WTC11 (cell line): ENCODE measurements around the gene ALDH16A1. TPM values are rescaled to one million over a fixed set of nuclear protein-coding genes. Genes with fewer than 3 reads are reported as not detected.
A peak's percentile ranks its signal among the peaks of the same experiment; 100 is the strongest.

ENCODE experiments used
- AR ChIP-seq: fragments of 250-450 bp; sonication (Bioruptor Pico); IDR thresholded peaks from 2 replicates; pipeline ENCODE4 v1.9.0; 2021; ENCODE audit warnings: mild to moderate bottlenecking
- ATF2 ChIP-seq: sonication (generic); formaldehyde crosslinking; IDR thresholded peaks from 2 replicates; pipeline ENCODE4 v1.8.1; 2022; ENCODE audit warnings: low read depth, missing genetic modification reagents, borderline replicate concordance
- ATF3 ChIP-seq: sonication (generic); formaldehyde crosslinking; conservative IDR thresholded peaks from 2 replicates; pipeline ENCODE4 v1.8.1; 2022; ENCODE audit warnings: mild to moderate bottlenecking, missing genetic modification reagents
- CBFB ChIP-seq: sonication (generic); formaldehyde crosslinking; IDR thresholded peaks from 2 replicates; pipeline ENCODE4 v1.8.1; 2022; ENCODE audit warnings: mild to moderate bottlenecking, low read depth, missing genetic modification reagents
- CREM ChIP-seq: sonication (generic); formaldehyde crosslinking; IDR thresholded peaks from 2 replicates; pipeline ENCODE4 v1.8.1; 2022; ENCODE audit warnings: mild to moderate bottlenecking, missing genetic modification reagents, moderate library complexity
- ERG ChIP-seq: fragments of 250-450 bp; sonication (Bioruptor Pico); IDR thresholded peaks from 2 replicates; pipeline ENCODE4 v1.8.0; 2021; ENCODE audit warnings: mild to moderate bottlenecking
- ETV6 ChIP-seq: sonication (generic); formaldehyde crosslinking; IDR thresholded peaks from 2 replicates; pipeline ENCODE4 v1.8.1; 2022; ENCODE audit warnings: mild to moderate bottlenecking, missing genetic modification reagents
- FOXJ3 ChIP-seq: sonication (generic); formaldehyde crosslinking; IDR thresholded peaks from 2 replicates; pipeline ENCODE4 v1.9.0; 2021; ENCODE audit warnings: missing genetic modification reagents, mild to moderate bottlenecking, borderline replicate concordance
- FOXP1 ChIP-seq: sonication (generic); formaldehyde crosslinking; IDR thresholded peaks from 2 replicates; pipeline ENCODE4 v1.8.0; 2022; ENCODE audit warnings: missing genetic modification reagents, mild to moderate bottlenecking, moderate library complexity, borderline replicate concordance
- IRF1 ChIP-seq: sonication (generic); formaldehyde crosslinking; IDR thresholded peaks from 2 replicates; pipeline ENCODE4 v1.8.0; 2023; ENCODE audit warnings: missing genetic modification reagents
- JUN ChIP-seq: sonication (generic); formaldehyde crosslinking; IDR thresholded peaks from 2 replicates; pipeline ENCODE4 v1.8.0; 2023; ENCODE audit warnings: mild to moderate bottlenecking, missing genetic modification reagents
- KAT7 ChIP-seq: sonication (generic); formaldehyde crosslinking; IDR thresholded peaks from 2 replicates; pipeline ENCODE4 v1.8.1; 2023; ENCODE audit warnings: missing genetic modification reagents, mild to moderate bottlenecking, borderline replicate concordance
- NFATC4 ChIP-seq: fragments of 250-450 bp; sonication (Bioruptor Pico); IDR thresholded peaks from 2 replicates; pipeline ENCODE4 v1.9.0; 2021; ENCODE audit warnings: mild to moderate bottlenecking
- NFYB ChIP-seq: sonication (generic); formaldehyde crosslinking; conservative IDR thresholded peaks from 2 replicates; pipeline ENCODE4 v1.8.0; 2022; ENCODE audit warnings: low read depth, missing genetic modification reagents
- NR2C2 ChIP-seq: sonication (generic); formaldehyde crosslinking; IDR thresholded peaks from 2 replicates; pipeline ENCODE4 v1.8.0; 2022; ENCODE audit warnings: mild to moderate bottlenecking, missing genetic modification reagents
- PRDM15 ChIP-seq: sonication (generic); formaldehyde crosslinking; IDR thresholded peaks from 2 replicates; pipeline ENCODE4 v1.8.0; 2022; ENCODE audit warnings: missing genetic modification reagents
- SOX15 ChIP-seq: fragments of 250-450 bp; sonication (Bioruptor Pico); IDR thresholded peaks from 2 replicates; pipeline ENCODE4 v1.9.0; 2021; ENCODE audit warnings: mild to moderate bottlenecking
- SP1 ChIP-seq: sonication (generic); formaldehyde crosslinking; conservative IDR thresholded peaks from 2 replicates; pipeline ENCODE4 v1.8.1; 2022; ENCODE audit warnings: missing genetic modification reagents
- TCF7 ChIP-seq: sonication (generic); formaldehyde crosslinking; IDR thresholded peaks from 2 replicates; pipeline ENCODE4 v1.8.0; 2022; ENCODE audit warnings: mild to moderate bottlenecking, low read depth, missing genetic modification reagents, moderate library complexity
- ZNF232 ChIP-seq: sonication (generic); formaldehyde crosslinking; IDR thresholded peaks from 2 replicates; pipeline ENCODE4 v1.8.0; 2022; ENCODE audit warnings: mild to moderate bottlenecking, missing genetic modification reagents
- ZNF263 ChIP-seq: sonication (generic); formaldehyde crosslinking; IDR thresholded peaks from 2 replicates; pipeline ENCODE4 v1.8.1; 2022; ENCODE audit warnings: low read depth, mild to moderate bottlenecking, moderate library complexity, missing genetic modification reagents
- ZNF281 ChIP-seq: sonication (generic); formaldehyde crosslinking; IDR thresholded peaks from 2 replicates; pipeline ENCODE4 v1.8.0; 2023; ENCODE audit warnings: mild to moderate bottlenecking, missing genetic modification reagents
- ZNF396 ChIP-seq: fragments of 250-450 bp; sonication (Bioruptor Pico); IDR thresholded peaks from 2 replicates; pipeline ENCODE4 v1.8.0; 2021; ENCODE audit warnings: mild to moderate bottlenecking, moderate library complexity, borderline replicate concordance
- total RNA-seq: library from RNA; stranded (reverse); gene quantifications from 3 replicates; pipeline ENCODE4 v1.2.3, GENCODE V29; 2021

Gene ALDH16A1
- total RNA-seq, 1 experiment from 2014 or later: 44.3 TPM

GRCh38 chr19:49403404-49404187 is 49.4 kb upstream of the ALDH16A1 start (continued):
- TF ChIP-seq FOXJ3 (CRISPR knock-in tag) (no peak), CBFB (CRISPR knock-in tag) (no peak), NFATC4 (no peak), SP1 (CRISPR knock-in tag) (peak; percentile 54; the same call in 1 of the 2 replicates), NR2C2 (CRISPR knock-in tag) (no peak), ATF2 (CRISPR knock-in tag) (no peak), ETV6 (CRISPR knock-in tag) (0 out of 2 replicates have a peak, but pooled peaks have one; percentile 51), NFYB (CRISPR knock-in tag) (no peak), ZNF232 (CRISPR knock-in tag) (no peak), ZNF281 (CRISPR knock-in tag) (0 out of 2 replicates have a peak, but pooled peaks have one; percentile 34), CREM (CRISPR knock-in tag) (no peak), ATF3 (no peak), AR (CRISPR knock-in tag) (no peak), ERG (CRISPR knock-in tag) (peak; percentile 62; the same call in 1 of the 2 replicates), JUN (CRISPR knock-in tag) (no peak), PRDM15 (CRISPR knock-in tag) (no peak), ZNF263 (CRISPR knock-in tag) (no peak), FOXP1 (CRISPR knock-in tag) (0 out of 2 replicates have a peak, but pooled peaks have one; percentile 54), ZNF396 (CRISPR knock-in tag) (peak; percentile 91; the same call in 1 of the 2 replicates), SOX15 (CRISPR knock-in tag) (no peak), KAT7 (CRISPR knock-in tag) (no peak), IRF1 (no peak), TCF7 (CRISPR knock-in tag) (no peak)
